GM23248 (cell line): Measurements from ENCODE around the gene CYP2C18.

Experiments
- EZH2 ChIP-seq: fragments of 200-600 bp; sonication (generic); IDR thresholded peaks from 2 replicates; pipeline ENCODE4 v1.6.1; 2018; ENCODE audit warnings: antibody characterized with exemption, mild to moderate bottlenecking; ENCODE audit not compliant: insufficient read depth, poor library complexity, severe bottlenecking
- EZH2phosphoT487 ChIP-seq: fragments of 200-600 bp; sonication (generic); IDR thresholded peaks from 2 replicates; pipeline ENCODE4 v1.6.1; 2018; ENCODE audit warnings: antibody characterized with exemption, moderate library complexity, mild to moderate bottlenecking, low read depth; ENCODE audit not compliant: insufficient read depth

- TF ChIP-seq EZH2 (no peak), EZH2phosphoT487 (no peak)
Observed at GRCh38 chr10:94677691-94678090, 5.8 kb upstream of the CYP2C18 start.
